ENCODE measurements around the gene GRB10.

DNA sequence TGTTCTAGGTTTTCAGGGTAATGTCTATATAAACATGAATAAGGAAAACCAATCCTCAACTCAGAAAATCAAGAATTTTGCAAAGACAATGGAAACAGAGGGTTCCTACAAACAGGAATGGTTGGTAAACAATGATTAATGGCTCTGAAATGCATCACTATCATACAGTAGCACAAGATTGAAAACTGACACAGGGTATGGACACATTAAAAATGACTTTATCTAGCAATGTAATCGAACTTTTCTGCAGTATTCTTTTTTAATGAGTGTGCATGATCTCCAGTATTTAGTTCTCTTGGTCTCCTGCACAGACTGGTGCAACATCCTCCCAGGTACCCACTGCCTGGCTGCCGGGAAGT lies 15.9 kb downstream of the GRB10 start:
- TF ChIP-seq, protein P1, sequence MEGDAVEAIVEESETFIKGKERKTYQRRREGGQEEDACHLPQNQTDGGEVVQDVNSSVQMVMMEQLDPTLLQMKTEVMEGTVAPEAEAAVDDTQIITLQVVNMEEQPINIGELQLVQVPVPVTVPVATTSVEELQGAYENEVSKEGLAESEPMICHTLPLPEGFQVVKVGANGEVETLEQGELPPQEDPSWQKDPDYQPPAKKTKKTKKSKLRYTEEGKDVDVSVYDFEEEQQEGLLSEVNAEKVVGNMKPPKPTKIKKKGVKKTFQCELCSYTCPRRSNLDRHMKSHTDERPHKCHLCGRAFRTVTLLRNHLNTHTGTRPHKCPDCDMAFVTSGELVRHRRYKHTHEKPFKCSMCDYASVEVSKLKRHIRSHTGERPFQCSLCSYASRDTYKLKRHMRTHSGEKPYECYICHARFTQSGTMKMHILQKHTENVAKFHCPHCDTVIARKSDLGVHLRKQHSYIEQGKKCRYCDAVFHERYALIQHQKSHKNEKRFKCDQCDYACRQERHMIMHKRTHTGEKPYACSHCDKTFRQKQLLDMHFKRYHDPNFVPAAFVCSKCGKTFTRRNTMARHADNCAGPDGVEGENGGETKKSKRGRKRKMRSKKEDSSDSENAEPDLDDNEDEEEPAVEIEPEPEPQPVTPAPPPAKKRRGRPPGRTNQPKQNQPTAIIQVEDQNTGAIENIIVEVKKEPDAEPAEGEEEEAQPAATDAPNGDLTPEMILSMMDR (IDR thresholded peaks at IDR 0.05): no peak
- TF ChIP-seq EP300 (IDR thresholded peaks at IDR 0.05) (no peak), POLR2A (IDR thresholded peaks at IDR 0.05) (no peak), POLR2AphosphoS5 (IDR thresholded peaks at IDR 0.05) (no peak)

All from gastroesophageal sphincter (tissue), 3 donors.